Thoracic aorta (tissue), 2 donors: ENCODE results near the gene MED26. TPM values are rescaled to one million over a fixed set of nuclear protein-coding genes. Genes with fewer than 3 reads are reported as not detected.

ENCODE experiments used
- ATAC-seq: fragments of 150-250 bp; one replicate; pipeline ENCODE4 v1.8.0; 2017; ENCODE audit warnings: low read depth; ENCODE audit not compliant: insufficient number of reproducible peaks, low FRiP score
- DNase-seq: peaks from one replicate; pipeline ENCODE4 v3.0.0-alpha.2; 2020; ENCODE audit warnings: low spot score
- H3K27ac ChIP-seq, 2 donors: fragments of 200-600 bp; sonication (generic); 1 replicate in 1 of 2; 2 replicates in 1 of 2; pipeline ENCODE4 v1.5.1; 2016; ENCODE audit warnings: mild to moderate bottlenecking in 2 of 2, moderate library complexity in 2 of 2
- H3K27me3 ChIP-seq: fragments of 200-600 bp; sonication (generic); replicated peaks from 2 replicates; pipeline ENCODE4 v1.6.0; 2016; ENCODE audit warnings: mild to moderate bottlenecking; ENCODE audit not compliant: insufficient read depth
- H3K36me3 ChIP-seq: fragments of 200-600 bp; sonication (generic); one replicate; pipeline ENCODE4 v1.5.1; 2016
- H3K4me1 ChIP-seq, 2 donors: fragments of 200-600 bp; sonication (generic); 1 replicate in 1 of 2; 2 replicates in 1 of 2; pipeline versions ENCODE4 v1.5.1 to v1.6.0; 2016; ENCODE audit warnings: low read depth in 2 of 2, mild to moderate bottlenecking in 1 of 2; ENCODE audit not compliant: control insufficient read depth in 1 of 2
- H3K4me3 ChIP-seq: fragments of 200-600 bp; sonication (generic); 2 replicates; pipeline ENCODE4 v1.5.1; 2016; ENCODE audit warnings: mild to moderate bottlenecking
- H3K9me3 ChIP-seq: fragments of 200-600 bp; sonication (generic); 2 replicates; pipeline ENCODE4 v1.5.1; 2016
- total RNA-seq, 2 donors: library from RNA; depleted of rRNA; stranded (reverse); fragments of >200 nt; gene quantifications; one replicate each; pipeline versions ENCODE4 v1.1.0 to v1.2.3, GENCODE V29; 2016
- TF ChIP-seq, protein P1 (sequence below): fragments of 200-600 bp; sonication (generic); IDR thresholded peaks from one replicate; pipeline ENCODE4 v1.5.1; 2019; ENCODE audit warnings: antibody characterized with exemption

Gene MED26
- total RNA-seq, 2 donors from 2014 or later, result 9.6 to 14.2 TPM

DNA sequence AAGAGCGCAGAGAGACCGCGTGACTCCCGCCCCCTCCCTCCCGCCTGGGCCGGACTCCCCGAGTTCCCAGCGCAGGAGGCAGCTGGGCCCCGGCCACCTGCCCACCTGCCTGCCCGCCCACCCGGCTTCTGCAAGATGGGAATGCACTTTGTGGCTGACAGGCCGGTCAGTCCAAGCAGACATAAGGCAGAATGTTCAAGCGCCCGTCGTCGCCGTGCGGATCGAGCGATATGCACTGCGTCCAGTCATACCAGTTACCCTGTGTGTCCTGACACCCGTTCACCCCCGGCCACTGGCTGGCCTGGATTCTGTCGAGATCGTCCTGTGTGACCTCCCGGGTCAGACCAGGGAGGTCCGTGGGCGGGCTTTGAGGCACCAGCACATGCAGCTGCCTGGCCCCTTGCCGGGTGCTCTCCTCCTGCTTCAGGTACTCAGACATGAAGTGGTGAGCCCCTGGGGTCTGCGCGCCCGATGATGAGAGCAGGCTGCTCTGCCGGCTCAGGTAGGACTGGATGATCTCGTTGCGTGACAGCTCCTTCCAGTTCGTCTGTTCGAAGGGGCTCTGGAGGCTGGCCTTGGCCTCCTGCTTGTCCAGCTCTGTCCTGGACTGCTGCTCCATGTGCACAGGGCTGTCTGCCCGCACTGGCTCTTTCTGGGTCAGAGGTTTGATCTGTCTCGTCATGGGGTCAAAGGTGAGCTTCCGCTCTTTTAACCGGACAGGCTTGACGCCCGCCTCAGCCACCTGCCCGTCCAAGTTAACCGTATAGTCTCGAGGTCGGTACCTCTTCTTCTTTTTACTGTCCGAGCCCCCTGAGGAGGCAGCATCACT is 51.9 kb downstream of the MED26 start:
- Histone ChIP-seq H3K36me3 (peaks cover 26% of the 10 kb centered on the region), H3K4me3 (no peak overlapping the region), H3K27me3 (no peaks in the 10 kb centered on the region), H3K27ac (no peak overlapping the region), H3K9me3 (no peaks in the 10 kb centered on the region), H3K4me1 (peaks cover 12 to 28% of the 10 kb centered on the region in 2 donors)
- TF ChIP-seq, protein P1, sequence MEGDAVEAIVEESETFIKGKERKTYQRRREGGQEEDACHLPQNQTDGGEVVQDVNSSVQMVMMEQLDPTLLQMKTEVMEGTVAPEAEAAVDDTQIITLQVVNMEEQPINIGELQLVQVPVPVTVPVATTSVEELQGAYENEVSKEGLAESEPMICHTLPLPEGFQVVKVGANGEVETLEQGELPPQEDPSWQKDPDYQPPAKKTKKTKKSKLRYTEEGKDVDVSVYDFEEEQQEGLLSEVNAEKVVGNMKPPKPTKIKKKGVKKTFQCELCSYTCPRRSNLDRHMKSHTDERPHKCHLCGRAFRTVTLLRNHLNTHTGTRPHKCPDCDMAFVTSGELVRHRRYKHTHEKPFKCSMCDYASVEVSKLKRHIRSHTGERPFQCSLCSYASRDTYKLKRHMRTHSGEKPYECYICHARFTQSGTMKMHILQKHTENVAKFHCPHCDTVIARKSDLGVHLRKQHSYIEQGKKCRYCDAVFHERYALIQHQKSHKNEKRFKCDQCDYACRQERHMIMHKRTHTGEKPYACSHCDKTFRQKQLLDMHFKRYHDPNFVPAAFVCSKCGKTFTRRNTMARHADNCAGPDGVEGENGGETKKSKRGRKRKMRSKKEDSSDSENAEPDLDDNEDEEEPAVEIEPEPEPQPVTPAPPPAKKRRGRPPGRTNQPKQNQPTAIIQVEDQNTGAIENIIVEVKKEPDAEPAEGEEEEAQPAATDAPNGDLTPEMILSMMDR, result no peak
- DNase-seq (no peak), ATAC-seq (no peak)

DNA sequence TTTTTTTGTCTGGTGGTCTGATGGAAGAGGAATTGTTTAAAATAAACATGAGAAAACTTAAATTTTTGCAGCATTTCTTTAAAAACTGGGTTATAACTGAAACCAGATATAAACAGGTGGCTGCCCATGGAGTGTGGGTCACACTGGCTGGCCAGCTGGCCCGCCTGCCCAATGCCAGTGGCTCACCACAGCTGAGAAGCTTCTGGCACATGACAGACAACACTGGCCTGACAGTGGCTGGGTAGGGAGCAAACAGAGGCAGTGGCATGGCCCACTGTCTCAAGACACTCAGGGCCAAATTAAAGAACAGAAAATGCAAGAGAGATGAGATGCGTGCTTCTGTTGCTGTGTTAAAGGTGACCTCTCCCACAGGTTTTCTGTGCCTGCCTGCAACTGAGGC is 52.7 kb downstream of the MED26 start:
- Histone ChIP-seq H3K4me1 (peaks cover 12 to 34% of the 10 kb centered on the region in 2 donors), H3K9me3 (no peaks in the 10 kb centered on the region), H3K36me3 (peaks cover 26% of the 10 kb centered on the region), H3K27me3 (no peaks in the 10 kb centered on the region), H3K27ac (no peak overlapping the region), H3K4me3 (no peak overlapping the region)
- no peak for ATAC-seq
- no peak for DNase-seq
- TF ChIP-seq, protein P1, result no peak

DNA sequence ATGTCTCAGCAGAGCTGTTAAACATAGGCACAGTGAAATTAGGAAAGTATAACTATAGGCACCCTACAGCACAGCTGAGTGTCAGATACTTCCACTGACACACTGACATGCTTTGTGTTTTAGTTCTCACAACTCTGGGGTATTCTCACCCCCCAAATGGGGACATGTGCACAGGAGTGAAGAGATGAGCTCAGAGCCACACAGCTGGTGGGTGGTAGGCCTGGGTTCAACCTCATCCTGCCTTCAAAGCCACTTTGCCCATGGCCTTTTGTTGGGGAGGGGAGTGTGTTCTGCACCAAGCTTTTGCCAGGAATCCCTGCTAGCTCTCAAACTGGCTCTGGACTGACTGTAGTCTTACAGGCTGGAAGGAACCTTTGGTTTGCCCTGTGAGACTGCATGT is 54.1 kb downstream of the MED26 start:
- H3K4me3 ChIP-seq, result peak overlapping the region; percentile 90
- no peak overlapping the region for H3K27ac ChIP-seq
- no peak for ATAC-seq
- H3K9me3 ChIP-seq, result no peaks in the 10 kb centered on the region
- no peaks in the 10 kb centered on the region for H3K27me3 ChIP-seq
- H3K4me1 ChIP-seq, result peaks cover 12 to 36% of the 10 kb centered on the region in 2 donors
- TF ChIP-seq, protein P1, result no peak
- no peak for DNase-seq
- H3K36me3 ChIP-seq, result peaks cover 26% of the 10 kb centered on the region

DNA sequence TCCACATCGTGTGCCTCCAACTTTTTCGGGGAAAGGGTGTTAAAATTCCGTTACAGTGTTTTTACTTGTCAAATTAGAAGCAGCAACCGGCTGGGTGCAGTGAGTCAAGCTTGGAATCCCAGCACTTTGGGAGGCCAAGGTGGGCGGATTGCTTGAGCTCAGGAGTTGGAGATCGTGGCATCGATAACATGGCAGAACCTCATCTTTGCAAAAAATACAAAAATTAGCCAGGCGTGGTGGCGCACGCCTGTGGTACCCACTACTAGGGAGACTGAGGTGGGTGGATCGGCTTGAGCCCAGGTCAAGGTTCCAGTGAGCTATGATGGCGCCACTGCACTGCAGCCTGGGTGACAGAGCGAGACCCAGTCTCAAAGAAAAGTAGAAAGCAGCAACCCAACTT is 54.7 kb downstream of the MED26 start:
- H3K9me3 ChIP-seq, result no peaks in the 10 kb centered on the region
- H3K36me3 ChIP-seq, result peaks cover 22% of the 10 kb centered on the region
- H3K27ac ChIP-seq, result peak overlapping the region; percentile 76 to 83
- DNase-seq (no peak), ATAC-seq (no peak)
- peaks cover 12 to 36% of the 10 kb centered on the region in 2 donors for H3K4me1 ChIP-seq
- TF ChIP-seq, protein P1, result no peak
- H3K4me3 ChIP-seq, result peak overlapping the region; percentile 90
- no peaks in the 10 kb centered on the region for H3K27me3 ChIP-seq

DNA sequence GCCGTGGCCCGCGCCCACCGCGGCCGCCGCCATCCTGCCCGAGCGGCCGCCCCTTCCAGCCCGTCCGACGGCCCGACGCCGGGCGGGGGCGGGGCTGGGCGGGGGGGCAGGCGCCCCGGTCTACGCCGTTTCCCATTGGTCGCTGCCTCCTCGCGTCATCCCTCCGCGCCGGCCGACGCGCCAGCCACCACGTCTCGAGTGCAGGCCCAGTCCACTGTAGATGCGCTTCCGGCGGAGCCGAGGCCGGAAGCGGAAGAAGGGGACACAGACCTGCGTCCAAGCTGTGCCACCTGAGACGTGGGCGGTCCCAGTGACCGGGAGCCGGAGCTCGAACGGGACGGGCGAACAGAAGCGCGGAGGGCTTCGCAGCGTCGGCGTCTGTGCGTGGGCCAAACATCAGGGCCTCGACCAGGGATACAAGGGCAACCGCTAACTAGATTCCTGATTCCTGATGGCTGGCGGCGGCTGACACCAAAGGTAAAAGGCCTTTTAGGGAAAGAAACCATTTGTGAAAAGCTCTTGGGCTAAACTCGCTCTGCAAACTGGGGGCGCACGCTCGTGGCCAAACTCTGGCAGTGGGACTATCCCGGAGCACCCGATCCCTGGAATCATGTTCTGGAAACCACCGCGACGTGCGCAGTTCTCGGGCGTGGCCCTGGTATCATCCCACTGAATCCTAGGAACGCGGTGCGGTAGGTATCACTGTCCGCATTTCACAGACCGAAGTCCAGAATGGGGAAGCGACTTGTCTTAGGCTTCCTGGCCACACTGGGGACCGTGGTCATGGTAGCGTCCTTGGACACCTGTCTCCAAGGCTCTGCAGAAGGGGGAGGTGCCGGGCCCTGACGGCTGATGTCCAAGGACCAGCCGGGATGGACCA is 55.4 kb downstream of the MED26 start, which contains the start of gene SLC35E1:
Gene SLC35E1 (minus strand): TSS at position 84 of the 880 bp plus-strand sequence. CDS start 51 bp downstream, at position 33.
- Histone ChIP-seq H3K4me3 (peak within 1 kb of the TSS; percentile 90), H3K9me3 (no peaks in the 10 kb centered on the region), H3K36me3 (peaks cover 16% of the 10 kb centered on the region), H3K4me1 (peaks cover 12 to 36% of the 10 kb centered on the region in 2 donors), H3K27ac (peak within 1 kb of the TSS; percentile 76 to 83), H3K27me3 (no peaks in the 10 kb centered on the region)
- DNase-seq (peak; percentile 73), ATAC-seq (peak; percentile 96)
- TF ChIP-seq, protein P1, result no peak
